ENCODE data around the gene CADPS2.

DNA sequence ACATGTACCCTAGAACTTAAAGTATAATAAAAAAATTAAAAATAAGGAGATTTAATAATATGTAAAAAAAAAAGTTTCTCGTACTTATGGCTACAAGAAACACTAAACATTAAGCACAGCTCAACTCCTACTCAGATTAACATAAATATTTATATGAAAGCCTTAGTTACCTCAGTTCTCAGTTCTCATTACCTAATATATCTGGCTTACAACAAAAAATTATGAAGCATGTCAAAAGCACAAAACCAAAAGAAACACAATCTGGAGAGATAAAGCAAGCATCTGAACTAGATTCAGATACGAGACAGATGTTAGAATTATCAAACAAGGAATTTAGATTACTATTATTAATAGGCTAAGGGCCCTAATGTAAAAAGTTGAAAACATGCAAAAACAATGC lies 227.4 kb downstream of the CADPS2 start:
- TF ChIP-seq, protein P1, sequence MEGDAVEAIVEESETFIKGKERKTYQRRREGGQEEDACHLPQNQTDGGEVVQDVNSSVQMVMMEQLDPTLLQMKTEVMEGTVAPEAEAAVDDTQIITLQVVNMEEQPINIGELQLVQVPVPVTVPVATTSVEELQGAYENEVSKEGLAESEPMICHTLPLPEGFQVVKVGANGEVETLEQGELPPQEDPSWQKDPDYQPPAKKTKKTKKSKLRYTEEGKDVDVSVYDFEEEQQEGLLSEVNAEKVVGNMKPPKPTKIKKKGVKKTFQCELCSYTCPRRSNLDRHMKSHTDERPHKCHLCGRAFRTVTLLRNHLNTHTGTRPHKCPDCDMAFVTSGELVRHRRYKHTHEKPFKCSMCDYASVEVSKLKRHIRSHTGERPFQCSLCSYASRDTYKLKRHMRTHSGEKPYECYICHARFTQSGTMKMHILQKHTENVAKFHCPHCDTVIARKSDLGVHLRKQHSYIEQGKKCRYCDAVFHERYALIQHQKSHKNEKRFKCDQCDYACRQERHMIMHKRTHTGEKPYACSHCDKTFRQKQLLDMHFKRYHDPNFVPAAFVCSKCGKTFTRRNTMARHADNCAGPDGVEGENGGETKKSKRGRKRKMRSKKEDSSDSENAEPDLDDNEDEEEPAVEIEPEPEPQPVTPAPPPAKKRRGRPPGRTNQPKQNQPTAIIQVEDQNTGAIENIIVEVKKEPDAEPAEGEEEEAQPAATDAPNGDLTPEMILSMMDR (IDR thresholded peaks at IDR 0.05; ENCODE audit: insufficient read depth, low read length, poor library complexity, severe bottlenecking) = no peak
- TF ChIP-seq EZH2phosphoT487 (conservative IDR thresholded peaks at IDR 0.05; ENCODE audit: low read length) = no peak
